ENCODE measurements around the gene CNBD2. TPM values are rescaled to one million over a fixed set of nuclear protein-coding genes. Genes with fewer than 3 reads are reported as not detected.
A peak's percentile ranks its signal among the peaks of the same experiment; 100 is the strongest.
"Not testable (repeated sequence)": the region's sequence is repeated elsewhere in the genome, so short reads cannot be mapped to it uniquely, and the experiment has no call there.

The CNBD2 gene
- total RNA-seq, 1 donor: 2.2 TPM

GRCh38 chr20:36017048-36017951 is 48.9 kb downstream of the CNBD2 start:
- DNase-seq (ENCODE audit: low read depth): peak; percentile 84
- H3K4me3 ChIP-seq (ENCODE audit: low read depth, low read length): no peak overlapping the region

GRCh38 chr20:36018208-36018988 is 50.0 kb downstream of the CNBD2 start:
- H3K4me3 ChIP-seq (ENCODE audit: low read depth, low read length): no peak overlapping the region
- DNase-seq (ENCODE audit: low read depth): no peak
- no peak for TF ChIP-seq CTCF (IDR thresholded peaks at IDR 0.05; ENCODE audit: insufficient read depth, low read length)

More at GRCh38 chr20:36017048-36017951, 48.9 kb downstream of the CNBD2 start:
- TF ChIP-seq CTCF (IDR thresholded peaks at IDR 0.05; ENCODE audit: insufficient read depth, low read length): no peak

GRCh38 chr20:36026131-36026530 is 57.7 kb downstream of the CNBD2 start:
- DNase-seq (ENCODE audit: low read depth); H3K4me3 ChIP-seq (ENCODE audit: low read depth, low read length): not testable (repeated sequence)

- no peak for TF ChIP-seq CTCF (IDR thresholded peaks at IDR 0.05; ENCODE audit: insufficient read depth, low read length)
- no peak overlapping the region for H3K4me3 ChIP-seq (ENCODE audit: low read depth, low read length)
- no peak for DNase-seq (ENCODE audit: low read depth)
Observed at GRCh38 chr20:36028106-36028808, 59.9 kb downstream of the CNBD2 start.

GRCh38 chr20:36030149-36030548 is 61.8 kb downstream of the CNBD2 start:
- peak; percentile 80 for DNase-seq (ENCODE audit: low read depth)
- no peak overlapping the region for H3K4me3 ChIP-seq (ENCODE audit: low read depth, low read length)
- no peak for TF ChIP-seq CTCF (IDR thresholded peaks at IDR 0.05; ENCODE audit: insufficient read depth, low read length)

GRCh38 chr20:36031806-36032205 is 63.4 kb downstream of the CNBD2 start:
- no peak overlapping the region for H3K4me3 ChIP-seq (ENCODE audit: low read depth, low read length)
- DNase-seq (ENCODE audit: low read depth): no peak
- TF ChIP-seq CTCF (IDR thresholded peaks at IDR 0.05; ENCODE audit: insufficient read depth, low read length): no peak
